ENCODE data around the gene AKAP17A.
"Not testable (repeated sequence)": the region's sequence is repeated elsewhere in the genome, so short reads cannot be mapped to it uniquely, and the experiment has no call there.

AKAP17A gene

GRCh38 chrX:1602299-1602698 lies 10.9 kb downstream of the AKAP17A start:
- no peak for DNase-seq (ENCODE audit: low spot score)

DNA sequence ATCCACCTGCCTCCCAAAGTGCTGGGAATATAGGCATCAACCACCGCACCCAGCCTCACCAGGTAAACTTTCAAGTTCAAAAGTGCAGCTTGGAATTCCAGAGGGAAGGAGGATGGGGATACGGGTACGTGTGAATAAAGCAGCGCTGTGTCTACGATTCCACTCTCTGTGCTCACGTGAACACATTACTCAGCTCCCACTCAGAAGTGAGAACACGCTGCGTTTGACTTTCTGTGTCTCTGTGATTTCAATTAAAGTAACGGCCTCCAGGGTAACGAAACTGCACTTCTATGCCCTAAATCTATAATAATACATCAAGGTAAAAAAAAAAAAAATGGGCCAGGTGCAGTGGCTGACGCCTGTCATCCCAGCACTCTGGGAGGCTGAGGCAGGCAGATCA lies 15.1 kb downstream of the AKAP17A start:
- DNase-seq (ENCODE audit: low spot score): no peak

GRCh38 chrX:1609311-1609710 lies 17.9 kb downstream of the AKAP17A start:
- DNase-seq (ENCODE audit: low spot score): no peak

DNA sequence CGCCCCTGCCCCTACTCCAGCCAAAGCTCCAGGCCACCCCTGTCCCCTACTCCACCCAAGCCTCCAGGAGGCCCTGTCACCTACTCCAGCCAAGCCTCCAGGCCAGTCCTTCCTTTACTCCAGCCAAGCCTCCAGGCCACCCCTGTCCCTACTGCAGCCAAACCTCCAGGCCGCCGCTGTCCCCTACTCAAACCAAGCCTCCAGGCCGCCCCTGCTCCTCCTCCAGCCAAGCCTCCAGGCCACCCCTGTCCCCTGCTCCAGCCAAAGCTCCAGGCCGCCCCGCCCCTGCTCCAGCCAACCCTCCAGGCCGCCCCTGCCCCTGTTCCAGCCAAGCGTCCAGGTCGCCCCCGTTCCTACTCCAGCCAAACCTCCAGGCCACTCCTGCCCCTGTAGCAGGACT lies 18.4 kb downstream of the AKAP17A start:
- no peak for DNase-seq (ENCODE audit: low spot score)

GRCh38 chrX:1610166-1610565 lies 18.8 kb downstream of the AKAP17A start:
- DNase-seq (ENCODE audit: low spot score): no peak

DNA sequence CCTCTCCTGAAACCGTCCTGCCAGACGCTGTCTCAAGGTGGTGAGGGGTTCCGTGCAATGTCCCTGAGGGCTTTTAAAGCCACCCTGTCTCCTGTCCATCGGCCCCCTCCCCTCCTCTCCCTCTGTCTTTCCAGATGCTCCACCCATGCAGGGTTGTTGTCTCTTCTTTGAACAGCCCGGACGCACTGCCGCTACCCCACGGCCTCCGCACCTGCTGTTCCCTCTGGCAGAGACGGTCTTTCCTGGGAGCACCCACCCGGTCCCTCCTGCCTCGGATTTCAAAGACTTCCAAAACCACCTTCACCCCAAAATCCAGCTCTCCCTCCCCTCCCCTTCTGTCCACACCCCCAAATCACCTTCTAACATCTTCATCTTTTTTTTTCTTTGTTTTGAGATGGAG lies 19.3 kb downstream of the AKAP17A start:
- DNase-seq (ENCODE audit: low spot score): no peak

GRCh38 chrX:1612641-1613286 lies 21.4 kb downstream of the AKAP17A start:
- no peak for DNase-seq (ENCODE audit: low spot score)

GRCh38 chrX:1614927-1615326 lies 23.5 kb downstream of the AKAP17A start, which contains the start of gene ASMT:
ASMT (plus strand) TSS chrX:1615059; CDS start chrX:1615200, 141 bp downstream.
- no peak for DNase-seq (ENCODE audit: low spot score)

- no peak for DNase-seq (ENCODE audit: low spot score)
These were observed 27.3 kb downstream of the AKAP17A start for GRCh38 chrX:1618689-1619088.

GRCh38 chrX:1623691-1624090 lies 32.3 kb downstream of the AKAP17A start:
- no peak for DNase-seq (ENCODE audit: low spot score)

DNA sequence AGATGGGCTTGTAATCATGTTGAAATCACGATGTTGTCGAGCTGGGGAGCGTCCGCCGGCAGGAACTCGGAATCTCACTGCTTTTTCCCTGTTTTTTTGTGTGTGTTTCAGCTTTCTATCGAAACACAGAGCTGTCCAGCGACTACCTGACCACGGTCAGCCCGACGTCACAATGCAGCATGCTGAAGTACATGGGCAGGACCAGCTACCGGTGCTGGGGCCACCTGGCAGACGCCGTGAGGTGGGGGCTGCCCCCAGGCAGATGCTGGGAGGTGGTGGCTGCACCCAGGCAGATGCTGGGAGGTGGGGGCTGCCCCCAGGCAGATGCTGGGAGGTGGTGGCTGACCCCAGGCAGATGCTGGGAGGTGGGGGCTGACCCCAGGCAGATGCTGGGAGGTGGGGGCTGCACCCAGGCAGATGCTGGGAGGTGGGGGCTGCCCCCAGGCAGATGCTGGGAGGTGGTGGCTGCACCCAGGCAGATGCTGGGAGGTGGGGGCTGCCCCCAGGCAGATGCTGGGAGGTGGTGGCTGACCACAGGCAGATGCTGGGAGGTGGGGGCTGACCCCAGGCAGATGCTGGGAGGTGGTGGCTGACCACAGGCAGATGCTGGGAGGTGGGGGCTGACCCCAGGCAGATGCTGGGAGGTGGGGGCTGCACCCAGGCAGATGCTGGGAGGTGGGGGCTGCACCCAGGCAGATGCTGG lies 32.9 kb downstream of the AKAP17A start:
- not testable (repeated sequence) for DNase-seq (ENCODE audit: low spot score)

DNA sequence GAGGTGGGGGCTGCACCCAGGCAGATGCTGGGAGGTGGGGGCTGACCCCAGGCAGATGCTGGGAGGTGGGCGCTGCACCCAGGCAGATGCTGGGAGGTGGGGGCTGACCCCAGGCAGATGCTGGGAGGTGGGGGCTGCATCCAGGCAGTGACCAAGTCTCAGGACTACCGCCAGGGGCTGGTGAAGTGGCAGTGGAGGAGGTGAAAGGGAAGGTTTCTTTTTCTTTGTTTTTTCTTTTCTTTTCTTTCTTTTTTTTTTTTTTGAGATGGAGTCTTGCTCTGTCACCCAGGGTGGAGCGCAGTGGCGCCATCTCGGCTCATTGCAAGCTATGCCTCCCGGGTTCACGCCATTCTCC lies 33.4 kb downstream of the AKAP17A start:
- DNase-seq (ENCODE audit: low spot score): not testable (repeated sequence)

DNA sequence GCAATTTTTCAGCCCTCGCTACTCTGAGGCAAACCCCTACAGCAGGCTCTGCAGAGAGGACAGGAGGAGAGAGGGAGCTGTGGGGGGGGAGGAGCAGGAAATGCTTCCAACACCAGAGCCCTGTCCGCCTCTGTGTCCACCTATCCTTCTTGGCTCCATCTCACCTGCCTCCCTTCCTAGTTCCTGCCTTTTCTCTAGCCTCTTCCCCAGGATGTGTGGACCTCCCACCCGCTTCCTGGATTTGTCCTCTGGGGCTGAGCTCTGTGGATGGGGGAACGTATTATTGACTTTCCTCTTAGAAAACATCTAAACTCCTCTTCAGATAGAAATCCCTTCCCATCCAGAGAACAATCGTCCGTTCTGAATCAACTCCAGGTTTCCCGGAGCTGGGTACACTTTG lies 37.8 kb downstream of the AKAP17A start:
- DNase-seq (ENCODE audit: low spot score): no peak

- no peak for DNase-seq (ENCODE audit: low spot score)
These were observed 54.6 kb downstream of the AKAP17A start for GRCh38 chrX:1646009-1646408.

GRCh38 chrX:1649621-1650020 lies 58.2 kb downstream of the AKAP17A start:
- no peak for DNase-seq (ENCODE audit: low spot score)

Measured in CD4-positive, alpha-beta T cell treated with Interleukin-6 at 100 ng/mL for 8 hours (primary cell).